Gastrocnemius medialis (tissue), 4 donors: Measurements from ENCODE around the gene HIP1.

ENCODE experiments used
- CTCF ChIP-seq, 5 experiments: fragments of 450-650 bp in 3 of 5; fragments of 200-600 bp in 2 of 5; sonication (generic) in 2 of 5; IDR thresholded peaks in 4 of 5; conservative IDR thresholded peaks in 1 of 5; 1 replicate in 4 of 5; 2 replicates in 1 of 5; pipeline ENCODE4 v1.5.1; 2016 to 2019; ENCODE audit warnings: antibody characterized with exemption in 5 of 5, mild to moderate bottlenecking in 3 of 5, moderate library complexity in 3 of 5
- POLR2A ChIP-seq, 2 donors: fragments of 450-650 bp; IDR thresholded peaks; one replicate each; pipeline ENCODE4 v1.6.1; 2017; ENCODE audit warnings: antibody characterized with exemption in 2 of 2, mild to moderate bottlenecking in 2 of 2, moderate library complexity in 2 of 2

GRCh38 chr7:75534727-75535307 lies 203.9 kb downstream of the HIP1 start:
- TF ChIP-seq CTCF (IDR thresholded peaks at IDR 0.05 in 4 of 5, conservative IDR thresholded peaks at IDR 0.05 in 1 of 5) (no peak), POLR2A (IDR thresholded peaks at IDR 0.05) (no peak)
